ENCODE measurements around the gene OPN3.

The OPN3 gene

DNA sequence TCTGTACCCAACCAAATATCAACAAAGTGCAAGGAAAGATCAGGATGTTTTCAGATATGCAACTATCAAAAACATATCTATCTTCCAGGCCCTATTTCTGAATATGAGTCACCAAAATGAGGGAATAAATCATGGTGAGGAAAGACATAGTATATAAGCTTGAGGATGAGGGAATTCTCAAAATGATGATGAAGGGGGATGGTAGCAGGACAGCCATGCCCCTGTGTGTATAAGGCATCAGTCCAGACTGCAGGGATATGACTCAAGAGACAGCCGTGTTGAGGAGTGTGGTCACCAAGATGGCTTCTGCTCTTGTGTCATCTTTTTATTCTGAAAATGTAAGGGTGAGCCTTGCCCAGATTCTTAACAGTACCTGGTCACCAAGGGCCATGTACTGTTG lies 7.5 kb upstream of the OPN3 start:
- in situ Hi-C loops (cut with MboI; ENCODE audit: low sequenced_read_pairs): no loop called here

GRCh38 chr1:241646201-241646600 lies 6.0 kb upstream of the OPN3 start:
- in situ Hi-C loops (cut with MboI; ENCODE audit: low sequenced_read_pairs): no loop called here

DNA sequence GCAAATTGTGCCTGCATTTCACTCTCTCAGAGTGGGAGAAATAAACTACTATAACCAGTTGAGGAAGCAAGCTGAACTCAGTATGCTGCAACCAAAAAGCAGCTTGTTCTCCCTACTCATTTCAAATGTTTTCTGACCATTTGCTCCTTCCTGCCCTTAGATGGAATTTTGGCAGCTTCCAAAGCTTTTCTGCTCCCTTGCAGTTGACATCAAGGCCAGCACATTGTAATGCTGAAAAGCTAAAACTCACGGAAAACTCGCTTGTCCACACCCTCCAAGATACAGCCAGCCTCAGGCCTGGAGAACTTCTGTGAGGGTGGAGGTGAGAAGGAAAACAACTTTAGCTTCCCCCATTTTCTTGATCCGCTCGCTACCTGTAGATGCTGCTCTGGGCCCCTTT lies 5.0 kb upstream of the OPN3 start:
- in situ Hi-C loops (cut with MboI; ENCODE audit: low sequenced_read_pairs): no loop called here

DNA sequence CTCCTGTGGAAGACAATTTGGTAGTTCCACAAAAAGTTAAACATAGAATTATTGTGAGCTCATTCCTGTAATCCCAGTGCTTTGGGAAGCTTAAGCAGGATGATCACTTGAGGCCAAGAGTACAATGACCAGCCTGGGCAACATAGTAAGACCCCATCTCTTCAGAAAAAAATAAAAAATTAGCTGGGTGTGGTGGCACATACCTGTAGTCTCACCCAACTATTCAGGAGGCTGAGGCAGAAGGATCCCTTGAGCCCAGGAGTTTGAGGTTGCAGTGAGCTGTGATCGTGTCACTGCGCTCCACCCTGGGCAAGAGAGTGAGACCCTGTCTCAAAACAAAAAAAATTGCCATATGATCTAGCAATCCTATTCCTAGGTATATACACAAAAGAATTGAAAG lies 4.1 kb upstream of the OPN3 start:
- in situ Hi-C loops (cut with MboI; ENCODE audit: low sequenced_read_pairs): no loop called here

DNA sequence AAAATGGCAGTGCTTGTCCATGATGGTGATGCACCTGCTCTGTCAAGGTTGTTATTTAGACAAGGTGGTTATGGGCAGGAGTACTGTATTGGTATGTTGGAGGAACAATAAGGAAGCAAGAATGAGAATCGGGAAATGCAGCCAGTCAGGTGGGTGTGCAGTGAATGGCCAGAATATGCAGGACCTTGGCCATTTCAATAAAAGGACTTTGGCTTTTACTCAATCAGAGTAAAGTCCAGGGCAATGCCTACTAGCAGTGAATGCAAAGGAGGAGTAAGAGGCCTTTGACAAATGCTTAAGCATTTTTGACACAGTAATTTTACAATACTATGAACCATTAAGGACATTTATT lies 2.4 kb upstream of the OPN3 start:
- in situ Hi-C loops (cut with MboI; ENCODE audit: low sequenced_read_pairs): no loop called here

- in situ Hi-C loops (cut with MboI; ENCODE audit: low sequenced_read_pairs): no loop called here
These were observed 1.8 kb upstream of the OPN3 start for GRCh38 chr1:241641773-241642592.

DNA sequence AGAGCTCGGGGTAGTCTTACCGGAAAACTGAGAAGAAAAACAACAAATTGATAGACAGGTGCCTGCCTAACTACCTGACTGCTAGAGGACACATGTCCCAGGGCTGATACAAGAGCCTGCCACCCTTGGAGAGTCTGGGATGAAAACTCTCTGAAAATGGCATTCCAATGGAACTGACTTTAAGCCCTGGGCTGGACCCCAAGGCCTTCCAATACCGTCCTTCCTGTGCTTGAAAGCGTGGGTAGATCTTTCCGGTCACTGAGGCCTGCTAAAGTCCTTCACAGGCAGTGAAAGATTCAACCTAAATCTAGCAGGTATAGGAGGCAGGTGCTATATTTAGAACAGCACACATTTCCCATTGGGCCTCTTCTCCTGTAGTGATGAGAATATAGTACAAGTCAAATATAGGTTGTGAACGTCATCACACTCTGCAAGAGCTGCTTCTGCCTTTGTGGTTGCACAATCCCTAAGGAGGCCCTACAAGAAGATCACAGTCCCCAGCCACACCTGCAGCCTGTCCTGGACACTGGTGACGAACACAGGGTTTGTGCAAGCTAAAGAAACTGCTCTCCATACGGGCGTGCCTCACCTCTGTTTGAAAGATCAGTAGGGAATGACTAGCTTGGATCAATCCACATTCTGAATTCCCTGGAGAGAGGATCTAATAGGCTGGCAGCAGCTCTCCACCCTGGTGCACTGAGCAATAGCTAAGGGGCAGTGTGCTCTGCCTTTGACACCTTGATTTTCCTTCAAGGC lies 876 bp upstream of the OPN3 start:
- in situ Hi-C loops (cut with MboI; ENCODE audit: low sequenced_read_pairs): no loop called here

GRCh38 chr1:241639623-241640148 lies 483 bp downstream of the OPN3 start:
- in situ Hi-C loops (cut with MboI; ENCODE audit: low sequenced_read_pairs): no loop called here

DNA sequence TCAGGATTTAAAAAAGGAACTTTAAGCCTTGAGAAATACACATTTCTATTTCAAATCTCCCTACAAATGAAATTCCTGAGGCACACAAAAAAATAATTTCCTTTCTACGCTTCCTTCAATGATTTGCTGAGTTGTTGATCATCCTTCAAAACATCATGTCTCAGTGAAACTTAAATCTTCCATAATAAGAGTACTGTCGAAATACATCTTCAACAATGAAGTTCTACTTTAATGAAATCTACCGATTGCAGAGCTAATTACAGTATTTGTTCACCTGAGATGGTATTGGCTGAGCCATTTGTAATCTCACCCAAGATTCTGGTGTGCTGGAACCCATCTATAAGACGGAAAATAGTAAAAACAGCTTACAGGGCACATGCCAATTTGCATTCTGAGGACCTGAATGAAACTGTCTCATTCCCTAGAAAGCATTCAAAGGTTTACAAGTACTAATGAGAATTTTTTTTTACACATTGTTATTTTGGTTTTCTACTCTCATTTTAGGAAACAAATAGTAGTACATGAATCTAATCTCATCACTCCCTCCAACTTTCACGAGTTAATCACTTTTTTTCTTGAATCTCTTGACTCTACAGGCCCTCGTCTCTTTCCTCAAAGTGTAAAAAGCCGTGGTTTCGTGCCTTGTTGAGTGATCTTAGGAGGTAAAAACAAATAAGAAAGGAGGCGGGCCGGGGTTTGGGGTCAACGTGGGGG lies 1.1 kb downstream of the OPN3 start:
- in situ Hi-C loops (cut with MboI; ENCODE audit: low sequenced_read_pairs): no loop called here

DNA sequence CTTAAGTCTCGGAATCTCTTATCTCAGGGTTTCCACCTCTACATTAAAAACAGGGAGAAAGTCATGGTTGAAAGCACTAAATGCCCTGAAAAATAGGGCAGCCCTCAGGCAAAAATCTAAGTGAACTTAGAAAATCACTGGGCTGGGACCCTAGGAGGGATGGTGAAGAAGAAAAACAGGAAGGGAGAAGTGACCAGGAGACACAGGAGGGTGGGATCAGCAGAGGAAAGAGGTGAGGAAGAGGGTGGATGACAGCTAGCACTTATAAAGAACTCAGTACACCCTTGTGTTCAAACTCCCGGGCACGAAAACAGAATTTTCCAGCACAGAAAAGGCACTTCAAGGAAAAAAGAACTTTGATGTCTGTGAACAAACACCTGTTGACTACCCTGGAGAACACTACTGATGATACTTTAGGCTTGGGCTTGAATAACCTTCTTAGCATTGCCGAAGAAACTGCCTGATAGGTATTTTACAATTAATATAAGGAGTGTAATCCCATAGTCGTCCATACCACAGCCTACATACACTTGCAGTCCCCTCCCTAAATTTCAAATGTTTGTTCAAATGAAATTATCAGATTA lies 2.0 kb downstream of the OPN3 start:
- in situ Hi-C loops (cut with MboI; ENCODE audit: low sequenced_read_pairs): no loop called here

DNA sequence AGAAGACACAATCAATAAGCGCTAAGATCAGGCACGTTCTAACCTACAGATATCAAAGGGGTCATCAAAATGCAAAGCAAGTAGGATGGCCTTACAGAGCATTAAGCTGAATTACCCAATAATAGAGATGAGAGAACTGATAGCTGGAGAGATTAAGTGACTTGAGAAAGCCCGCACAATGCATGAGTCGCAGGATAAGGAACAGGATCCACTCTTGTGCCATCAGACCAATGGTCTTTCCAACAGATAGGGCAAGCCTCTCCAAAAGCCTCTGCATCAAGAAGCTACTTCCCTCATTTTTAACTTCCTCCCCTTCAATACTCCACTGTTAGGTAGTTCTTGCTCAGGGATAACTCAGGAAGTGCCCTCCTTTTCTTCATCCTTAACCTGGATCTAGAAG lies 2.6 kb downstream of the OPN3 start:
- in situ Hi-C loops (cut with MboI; ENCODE audit: low sequenced_read_pairs): no loop called here

- in situ Hi-C loops (cut with MboI; ENCODE audit: low sequenced_read_pairs): no loop called here
These were observed 3.1 kb downstream of the OPN3 start for GRCh38 chr1:241637046-241637590.

DNA sequence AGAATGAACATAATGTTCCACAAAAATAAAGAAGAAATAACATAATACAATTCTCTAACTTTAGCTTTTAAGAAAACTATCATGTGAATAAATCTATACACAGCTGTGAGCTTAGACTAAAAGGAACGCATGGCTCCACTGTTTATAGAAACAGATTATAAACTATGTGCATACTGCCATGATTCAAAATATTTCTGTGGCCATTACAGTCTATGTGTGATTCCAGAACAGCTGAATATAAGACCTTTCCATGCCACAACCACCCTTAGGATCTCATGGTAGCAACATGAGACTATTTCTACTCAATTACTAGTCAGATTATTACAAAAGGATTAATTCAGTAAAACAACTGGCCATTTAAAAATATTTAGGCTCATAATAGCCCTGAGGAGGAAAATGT lies 3.9 kb downstream of the OPN3 start:
- in situ Hi-C loops (cut with MboI; ENCODE audit: low sequenced_read_pairs): no loop called here

- in situ Hi-C loops (cut with MboI; ENCODE audit: low sequenced_read_pairs): no loop called here
These were observed 4.5 kb downstream of the OPN3 start for GRCh38 chr1:241635556-241636152.

DNA sequence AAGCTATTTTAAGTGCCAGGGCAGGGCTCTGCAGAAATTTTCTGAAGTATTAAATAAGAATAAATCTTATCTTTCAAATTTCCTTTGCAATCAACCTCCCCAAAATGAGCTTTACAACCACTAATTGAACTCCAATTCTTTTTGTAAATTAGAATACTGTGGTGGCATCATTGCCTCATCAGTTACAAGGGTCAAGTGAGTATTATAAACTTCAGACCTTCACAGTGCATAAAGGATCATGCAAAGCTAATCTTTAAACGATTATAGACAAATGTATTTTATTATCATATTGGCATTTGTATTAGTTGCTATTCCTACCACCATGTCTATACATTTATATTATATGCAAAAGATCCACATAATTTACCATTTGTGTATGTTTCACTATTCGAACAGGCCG lies 7.2 kb downstream of the OPN3 start:
- in situ Hi-C loops (cut with MboI; ENCODE audit: low sequenced_read_pairs): no loop called here

DNA sequence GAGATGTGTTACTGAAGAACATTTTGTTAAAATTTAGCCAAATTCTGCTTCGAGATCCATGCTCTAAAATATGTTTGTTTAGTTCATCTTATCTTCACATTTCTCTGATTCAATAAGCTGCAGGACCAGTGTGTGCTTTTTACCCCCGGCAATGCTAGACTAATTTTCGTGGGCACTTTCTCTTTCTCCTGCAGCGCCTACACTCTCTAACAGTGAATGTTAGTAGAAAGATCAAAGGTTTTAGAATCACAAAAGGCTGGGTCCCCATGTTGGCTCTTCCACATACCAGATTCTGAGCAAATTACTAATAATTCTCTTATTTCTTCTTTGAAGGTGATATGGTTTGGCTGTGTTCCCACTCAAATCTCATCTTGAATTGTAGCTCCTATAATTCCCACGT lies 8.5 kb downstream of the OPN3 start:
- in situ Hi-C loops (cut with MboI; ENCODE audit: low sequenced_read_pairs): no loop called here

DNA sequence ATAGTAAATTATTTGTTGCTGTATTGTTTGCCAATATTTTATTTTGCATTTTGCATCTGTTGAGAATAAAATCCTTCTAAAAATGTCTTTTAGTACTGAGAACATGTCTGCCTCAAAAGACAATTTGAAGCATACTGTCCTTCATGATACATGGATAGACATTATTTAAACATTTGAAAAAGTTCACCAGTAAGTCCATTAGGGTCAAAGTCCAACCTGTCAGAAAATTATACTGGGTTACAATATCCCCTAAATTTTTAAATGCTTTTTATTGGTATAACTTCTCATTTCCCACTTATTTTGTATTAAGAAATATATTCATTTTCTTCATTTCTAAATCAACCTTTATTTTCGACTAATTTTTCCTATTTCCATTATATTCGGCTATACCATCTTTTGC lies 9.3 kb downstream of the OPN3 start:
- in situ Hi-C loops (cut with MboI; ENCODE audit: low sequenced_read_pairs): no loop called here

GRCh38 chr1:241630476-241630875 lies 9.7 kb downstream of the OPN3 start:
- in situ Hi-C loops (cut with MboI; ENCODE audit: low sequenced_read_pairs): no loop called here

DNA sequence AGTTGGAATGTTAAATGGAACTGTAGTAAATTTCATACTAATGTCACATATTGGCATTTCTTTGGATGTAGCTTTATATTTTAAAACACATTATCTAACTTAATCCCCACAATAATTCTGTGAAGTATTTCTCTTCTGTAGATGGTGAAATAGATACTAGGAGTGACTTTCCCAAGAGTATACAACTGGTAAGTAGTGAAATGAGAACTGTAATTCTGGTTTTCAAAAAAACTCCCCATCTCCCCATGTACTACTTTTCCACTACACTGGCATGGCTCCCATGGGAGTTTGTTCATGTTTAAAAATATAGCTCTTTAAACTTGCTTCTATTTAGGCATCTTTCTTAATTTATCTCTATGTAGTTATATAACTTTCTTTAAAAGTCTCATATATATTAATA lies 10.2 kb downstream of the OPN3 start:
- in situ Hi-C loops (cut with MboI; ENCODE audit: low sequenced_read_pairs): no loop called here

- in situ Hi-C loops (cut with MboI; ENCODE audit: low sequenced_read_pairs): no loop called here
These were observed 12.5 kb downstream of the OPN3 start for GRCh38 chr1:241627453-241628259.
